ENCODE results near the gene GLDN.

DNA sequence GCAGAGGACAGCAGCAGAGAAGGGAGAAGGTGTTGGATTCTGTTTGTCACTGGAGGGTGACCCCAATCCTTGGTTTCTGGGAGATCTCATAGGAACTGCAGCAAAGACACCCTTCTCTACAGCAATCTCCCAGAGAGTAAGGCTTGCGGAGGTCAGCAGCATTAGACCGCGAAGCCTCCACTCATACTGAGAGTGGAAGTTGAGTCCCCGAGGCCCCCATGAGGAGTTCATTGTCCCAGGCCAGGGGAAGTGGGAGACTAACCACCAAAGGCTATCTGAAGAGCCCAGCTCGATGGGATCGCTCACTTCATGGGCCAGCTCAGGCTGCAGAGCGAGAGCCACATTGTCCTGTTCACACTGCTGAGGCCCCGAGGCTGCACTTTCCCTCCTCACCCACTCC is 44.6 kb downstream of the GLDN start:
- TF ChIP-seq, protein P1, sequence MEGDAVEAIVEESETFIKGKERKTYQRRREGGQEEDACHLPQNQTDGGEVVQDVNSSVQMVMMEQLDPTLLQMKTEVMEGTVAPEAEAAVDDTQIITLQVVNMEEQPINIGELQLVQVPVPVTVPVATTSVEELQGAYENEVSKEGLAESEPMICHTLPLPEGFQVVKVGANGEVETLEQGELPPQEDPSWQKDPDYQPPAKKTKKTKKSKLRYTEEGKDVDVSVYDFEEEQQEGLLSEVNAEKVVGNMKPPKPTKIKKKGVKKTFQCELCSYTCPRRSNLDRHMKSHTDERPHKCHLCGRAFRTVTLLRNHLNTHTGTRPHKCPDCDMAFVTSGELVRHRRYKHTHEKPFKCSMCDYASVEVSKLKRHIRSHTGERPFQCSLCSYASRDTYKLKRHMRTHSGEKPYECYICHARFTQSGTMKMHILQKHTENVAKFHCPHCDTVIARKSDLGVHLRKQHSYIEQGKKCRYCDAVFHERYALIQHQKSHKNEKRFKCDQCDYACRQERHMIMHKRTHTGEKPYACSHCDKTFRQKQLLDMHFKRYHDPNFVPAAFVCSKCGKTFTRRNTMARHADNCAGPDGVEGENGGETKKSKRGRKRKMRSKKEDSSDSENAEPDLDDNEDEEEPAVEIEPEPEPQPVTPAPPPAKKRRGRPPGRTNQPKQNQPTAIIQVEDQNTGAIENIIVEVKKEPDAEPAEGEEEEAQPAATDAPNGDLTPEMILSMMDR (IDR thresholded peaks at IDR 0.05): no peak
- no peak for TF ChIP-seq POLR2AphosphoS5 (IDR thresholded peaks at IDR 0.05; ENCODE audit: insufficient read depth in 1 of 2, low read depth in 1 of 2)

Data from vagina (tissue), 2 donors.